IMR-90 (cell line): ENCODE measurements around the gene SEC16A. TPM values are rescaled to one million over a fixed set of nuclear protein-coding genes. Genes with fewer than 3 reads are reported as not detected.

Experiments used
- ATAC-seq: fragments of 200-7000 bp; cut with Tn5 transposase; 2 replicates; pipeline ENCODE4 v1.9.1; 2020; ENCODE audit warnings: low read depth, mild to moderate bottlenecking, moderate library complexity
- BruUV-seq: library from RNA; stranded (reverse); fragments of 400-500 nt; replicated peaks from 2 replicates; lab custom pipeline; 2021; lab: Mats Ljungman, UMichigan
- CTCF ChIA-PET: fragments of 300-600 bp; formaldehyde crosslinking; extraction: SDS; loops from one replicate; lab custom pipeline; 2021; ENCODE audit warnings: antibody characterized with exemption; lab: Yijun Ruan, JAX
- POLR2A ChIA-PET: fragments of 300-600 bp; sonication (Branson Sonifier 250); formaldehyde crosslinking; loops from one replicate; lab custom pipeline; 2022; ENCODE audit warnings: antibody characterized with exemption; ENCODE audit not compliant: unreplicated experiment; lab: Charles Lee
- DNase-seq: peaks from one replicate; pipeline ENCODE4 v3.0.0; 2013
- H2AFZ ChIP-seq: replicated peaks from 2 replicates; pipeline ENCODE3; 2013; ENCODE audit warnings: low read length, mild to moderate bottlenecking; ENCODE audit not compliant: poor library complexity
- H2AK5ac ChIP-seq: 2 replicates; pipeline ENCODE4 v1.6.1; 2013; ENCODE audit warnings: low read depth, low read length, inconsistent platforms
- H2AK9ac ChIP-seq: replicated peaks from 2 replicates; pipeline ENCODE3; 2013; ENCODE audit warnings: mild to moderate bottlenecking, low read depth, low read length, moderate library complexity; ENCODE audit not compliant: poor library complexity
- H2BK120ac ChIP-seq: 2 replicates; pipeline ENCODE4 v1.6.1; 2013; ENCODE audit warnings: low read depth, low read length, inconsistent platforms
- H2BK15ac ChIP-seq: 3 replicates; pipeline ENCODE4 v1.6.1; 2013; ENCODE audit warnings: low read depth, low read length, inconsistent platforms
- H2BK20ac ChIP-seq: 2 replicates; pipeline ENCODE4 v1.6.1; 2013; ENCODE audit warnings: low read depth, mild to moderate bottlenecking, inconsistent platforms, low read length, moderate library complexity
- H2BK5ac ChIP-seq: 2 replicates; pipeline ENCODE4 v1.6.1; 2013; ENCODE audit warnings: mild to moderate bottlenecking, low read depth, low read length, inconsistent platforms; ENCODE audit not compliant: poor library complexity, severe bottlenecking
- H3K14ac ChIP-seq: replicated peaks from 2 replicates; pipeline ENCODE4 v1.6.1; 2013; ENCODE audit warnings: low read depth, low read length, inconsistent platforms
- H3K18ac ChIP-seq: 2 replicates; pipeline ENCODE4 v1.6.1; 2013; ENCODE audit warnings: low read depth, low read length, control low read depth
- H3K23ac ChIP-seq: 2 replicates; pipeline ENCODE4 v1.6.1; 2013; ENCODE audit warnings: low read depth, low read length, inconsistent platforms
- H3K27ac ChIP-seq: 2 replicates; pipeline ENCODE4 v1.5.1; 2013; ENCODE audit warnings: mild to moderate bottlenecking, control low read depth, low read length; ENCODE audit not compliant: insufficient read depth
- H3K27me3 ChIP-seq: 2 replicates; pipeline ENCODE4 v1.6.1; 2013; ENCODE audit warnings: low read length; ENCODE audit not compliant: control insufficient read depth, insufficient read depth
- H3K36me3 ChIP-seq: 2 replicates; pipeline ENCODE4 v1.6.1; 2013; ENCODE audit warnings: low read length, mixed read lengths; ENCODE audit not compliant: control insufficient read depth, insufficient read depth
- H3K4ac ChIP-seq: 2 replicates; pipeline ENCODE4 v1.6.1; 2013; ENCODE audit warnings: low read depth, low read length, inconsistent platforms
- H3K4me1 ChIP-seq: 2 replicates; pipeline ENCODE4 v1.6.1; 2013; ENCODE audit warnings: low read length, mixed read lengths; ENCODE audit not compliant: control insufficient read depth, insufficient read depth
- H3K4me2 ChIP-seq: 2 replicates; pipeline ENCODE4 v1.6.1; 2013; ENCODE audit warnings: low read depth, mild to moderate bottlenecking, control low read depth, low read length, moderate library complexity
- H3K4me3 ChIP-seq: 2 replicates; pipeline ENCODE4 v1.5.1; 2013; ENCODE audit warnings: low read depth, mild to moderate bottlenecking, control low read depth, low read length, moderate library complexity; ENCODE audit not compliant: insufficient read depth
- H3K56ac ChIP-seq: 2 replicates; pipeline ENCODE4 v1.6.1; 2013; ENCODE audit warnings: low read length, inconsistent platforms; ENCODE audit not compliant: insufficient read depth; ENCODE audit errors: extremely low read depth
- H3K79me1 ChIP-seq, 2 experiments: 2 replicates each; pipeline ENCODE4 v1.6.1; 2013; ENCODE audit warnings: low read length in 2 of 2, inconsistent platforms in 1 of 2, low read depth in 1 of 2
- H3K9ac ChIP-seq: 2 replicates; pipeline ENCODE4 v1.6.1; 2013; ENCODE audit warnings: low read depth, low read length, control low read depth
- H3K9me1 ChIP-seq: 2 replicates; pipeline ENCODE4 v1.6.1; 2013; ENCODE audit warnings: low read length, inconsistent platforms; ENCODE audit not compliant: insufficient read depth
- H3K9me3 ChIP-seq: 2 replicates; pipeline ENCODE4 v1.6.1; 2013; ENCODE audit warnings: low read length; ENCODE audit not compliant: control insufficient read depth, insufficient read depth
- H4K20me1 ChIP-seq: 2 replicates; pipeline ENCODE4 v1.6.1; 2013; ENCODE audit warnings: low read length, inconsistent platforms; ENCODE audit not compliant: insufficient read depth
- H4K5ac ChIP-seq: 2 replicates; pipeline ENCODE4 v1.6.1; 2013; ENCODE audit warnings: mild to moderate bottlenecking, low read depth, low read length, control low read depth
- H4K8ac ChIP-seq, 2 experiments: 2 replicates each; pipeline ENCODE4 v1.6.1; 2013; ENCODE audit warnings: low read depth in 2 of 2, low read length in 2 of 2, control low read depth in 1 of 2, inconsistent platforms in 1 of 2
- H4K91ac ChIP-seq: 2 replicates; pipeline ENCODE4 v1.6.1; 2013; ENCODE audit warnings: low read depth, low read length, inconsistent platforms; ENCODE audit not compliant: insufficient read depth
- CEBPB ChIP-seq: IDR thresholded peaks from 2 replicates; pipeline ENCODE4 v1.6.1; 2012; ENCODE audit warnings: low read depth, low read length, improper control_type of control experiment
- CHD1 ChIP-seq: IDR thresholded peaks from 2 replicates; pipeline ENCODE4 v1.6.1; 2012; ENCODE audit warnings: low read depth, low read length, improper control_type of control experiment
- CTCF ChIP-seq: conservative IDR thresholded peaks from 2 replicates; pipeline ENCODE4 v1.5.1; 2012; ENCODE audit warnings: mild to moderate bottlenecking, low read depth, low read length, improper control_type of control experiment
- FOS ChIP-seq: fragments of 150-350 bp; IDR thresholded peaks from 2 replicates; pipeline ENCODE4 v1.6.1; 2016; ENCODE audit warnings: low read depth, low read length
- MAFK ChIP-seq: IDR thresholded peaks from 2 replicates; pipeline ENCODE4 v1.6.1; 2012; ENCODE audit warnings: low read depth, low read length, improper control_type of control experiment
- MAZ ChIP-seq: IDR thresholded peaks from 2 replicates; pipeline ENCODE4 v1.6.1; 2012; ENCODE audit warnings: low read depth, mild to moderate bottlenecking, low read length, improper control_type of control experiment, moderate library complexity, borderline replicate concordance
- MXI1 ChIP-seq: IDR thresholded peaks from 2 replicates; pipeline ENCODE4 v1.6.1; 2012; ENCODE audit warnings: low read depth, mild to moderate bottlenecking, low read length, moderate library complexity, borderline replicate concordance
- NFE2L2 ChIP-seq: fragments of 150-350 bp; IDR thresholded peaks from 2 replicates; pipeline ENCODE4 v1.6.1; 2016; ENCODE audit warnings: low read depth, mild to moderate bottlenecking, low read length
- POLR2A ChIP-seq: IDR thresholded peaks from 2 replicates; pipeline ENCODE4 v1.6.1; 2012; ENCODE audit warnings: mild to moderate bottlenecking, low read depth, low read length
- RAD21 ChIP-seq: IDR thresholded peaks from 2 replicates; pipeline ENCODE4 v1.6.1; 2012; ENCODE audit warnings: low read length, improper control_type of control experiment
- RCOR1 ChIP-seq: IDR thresholded peaks from 2 replicates; pipeline ENCODE4 v1.6.1; 2012; ENCODE audit warnings: mild to moderate bottlenecking, low read length, improper control_type of control experiment; ENCODE audit not compliant: insufficient replicate concordance
- RFX5 ChIP-seq: IDR thresholded peaks from 2 replicates; pipeline ENCODE4 v1.8.0; 2012; ENCODE audit warnings: low read depth, mild to moderate bottlenecking, low read length, moderate library complexity
- WGBS, 2 experiments: methylation state at CpG; one replicate each; pipeline versions ENCODE4 v1.1.5 to v1.1.7; 2013; ENCODE audit warnings: missing lambda C conversion rate in 2 of 2; ENCODE audit not compliant: insufficient read length in 1 of 2; ENCODE audit errors: extremely low coverage in 2 of 2; 5-methylcytosine and 5-hydroxymethylcytosine counted together
- dilution Hi-C: fragments of 300-500 bp; cut with HindIII; formaldehyde crosslinking; loops from one replicate; pipeline ENCODE4 v1.14.3; 2018; ENCODE audit warnings: low sequenced_read_pairs; ENCODE audit not compliant: unreplicated experiment
- in situ Hi-C: fragments of 300-500 bp; cut with MboI; formaldehyde crosslinking; loops from 3 replicates; pipeline ENCODE4 v1.14.3; 2019; ENCODE audit warnings: low sequenced_read_pairs, inconsistent platforms, mixed read lengths
- intact Hi-C: fragments of 100-400 bp; cut with micrococcal nuclease; formaldehyde crosslinking; loops from 2 replicates; pipeline ENCODE4 v1.10.0; 2022
- polyA plus RNA-seq, 3 experiments: library from polyadenylated mRNA; depleted of rRNA; stranded (reverse); fragments of >200 nt; gene quantifications; 2 replicates each; pipeline ENCODE4 v1.2.3, GENCODE V29; 2012; ENCODE audit warnings: low replicate concordance in 1 of 3
- total RNA-seq: library from RNA; depleted of rRNA; stranded (reverse); fragments of >200 nt; gene quantifications from 2 replicates; pipeline ENCODE4 v1.2.3, GENCODE V29; 2012
- TF ChIP-seq, protein P1 (sequence below): fragments of 150-350 bp; IDR thresholded peaks from 2 replicates; pipeline ENCODE4 v1.6.1; 2016; ENCODE audit warnings: low read depth, mild to moderate bottlenecking, low read length, moderate library complexity, borderline replicate concordance

SEC16A gene
- total and polyA plus RNA-seq, 2 of the 4 experiments (the other 2 are of a cell fraction): 12.2 to 48.1 TPM

DNA sequence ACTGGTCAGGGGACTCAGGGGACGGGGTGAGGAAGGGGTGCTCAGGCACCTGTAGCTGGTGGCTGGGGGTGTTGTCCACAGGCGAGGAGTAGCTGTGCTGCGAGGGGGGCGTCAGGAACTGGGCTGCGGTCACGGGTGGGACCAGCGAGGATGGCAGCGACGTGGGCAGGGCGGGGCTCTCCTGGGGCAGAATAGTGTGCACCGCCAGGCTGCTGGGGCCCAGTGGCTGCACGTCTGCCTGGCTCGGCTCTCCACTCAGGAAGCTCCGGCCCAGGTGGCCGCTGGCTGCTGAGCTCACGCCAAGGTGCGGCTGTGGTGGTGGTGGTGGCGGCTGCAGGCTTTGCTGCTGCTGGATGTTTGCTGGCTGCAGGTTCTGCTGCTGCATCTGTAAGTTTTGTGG is 13.3 kb upstream of the SEC16A start:
- H3K27me3 ChIP-seq: no peaks in the 10 kb centered on the region
- no peak overlapping the region for H3K56ac ChIP-seq
- H3K4me2 ChIP-seq: no peak overlapping the region
- no peak overlapping the region for H2BK20ac ChIP-seq
- no peak overlapping the region for H3K4ac ChIP-seq
- dilution Hi-C loops: no loop called here
- no peak overlapping the region for H3K27ac ChIP-seq
- H3K36me3 ChIP-seq: peaks cover 53% of the 10 kb centered on the region
- 96% methylated on average over 14 of the region's 18 CpGs; no CpG with 5 or more reads in 1 of the 2 experiments for WGBS, 2 experiments
- TF ChIP-seq CEBPB (no peak), CHD1 (no peak), RCOR1 (no peak), RFX5 (no peak), NFE2L2 (no peak), RAD21 (no peak), FOS (no peak), POLR2A (no peak), MAFK (no peak), MAZ (no peak), CTCF (no peak), MXI1 (no peak)
- TF ChIP-seq, protein P1, sequence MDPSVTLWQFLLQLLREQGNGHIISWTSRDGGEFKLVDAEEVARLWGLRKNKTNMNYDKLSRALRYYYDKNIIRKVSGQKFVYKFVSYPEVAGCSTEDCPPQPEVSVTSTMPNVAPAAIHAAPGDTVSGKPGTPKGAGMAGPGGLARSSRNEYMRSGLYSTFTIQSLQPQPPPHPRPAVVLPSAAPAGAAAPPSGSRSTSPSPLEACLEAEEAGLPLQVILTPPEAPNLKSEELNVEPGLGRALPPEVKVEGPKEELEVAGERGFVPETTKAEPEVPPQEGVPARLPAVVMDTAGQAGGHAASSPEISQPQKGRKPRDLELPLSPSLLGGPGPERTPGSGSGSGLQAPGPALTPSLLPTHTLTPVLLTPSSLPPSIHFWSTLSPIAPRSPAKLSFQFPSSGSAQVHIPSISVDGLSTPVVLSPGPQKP: no peak
- BruUV-seq: no TSS peak
- no peak overlapping the region for H2BK5ac ChIP-seq
- H3K79me1 ChIP-seq: no peaks in the 10 kb centered on the region
- ChIA-PET CTCF (no interaction called here), POLR2A (no interaction called here)
- H2BK15ac ChIP-seq: no peak overlapping the region
- no peak overlapping the region for H4K91ac ChIP-seq
- H3K9me3 ChIP-seq: no peaks in the 10 kb centered on the region
- H3K9ac ChIP-seq: no peak overlapping the region
- H3K18ac ChIP-seq: no peak overlapping the region
- no peak overlapping the region for H3K23ac ChIP-seq
- H2BK120ac ChIP-seq: no peak overlapping the region
- intact Hi-C loops: no loop called here
- no peak overlapping the region for H3K14ac ChIP-seq
- no peak overlapping the region for H4K8ac ChIP-seq
- H3K9me1 ChIP-seq: no peaks in the 10 kb centered on the region
- no peak overlapping the region for H3K4me3 ChIP-seq
- H3K4me1 ChIP-seq: no peaks in the 10 kb centered on the region
- H4K20me1 ChIP-seq: no peaks in the 10 kb centered on the region
- no peak overlapping the region for H2AFZ ChIP-seq
- DNase-seq: no peak
- in situ Hi-C loops: no loop called here
- no peak overlapping the region for H2AK9ac ChIP-seq
- no peak overlapping the region for H4K5ac ChIP-seq
- no peak overlapping the region for H2AK5ac ChIP-seq
- ATAC-seq: no peak
